Mammary microvascular endothelial cell (primary cell): Measurements from ENCODE around the gene OR52N2. TPM values are rescaled to one million over a fixed set of nuclear protein-coding genes. Genes with fewer than 3 reads are reported as not detected.

Source experiments
- total RNA-seq: library from RNA; depleted of rRNA; stranded (reverse); fragments of >200 nt; gene quantifications from 2 replicates; pipeline ENCODE4 v1.2.3, GENCODE V29; 2015

The OR52N2 gene
- total RNA-seq = not detected in 2 replicates

DNA sequence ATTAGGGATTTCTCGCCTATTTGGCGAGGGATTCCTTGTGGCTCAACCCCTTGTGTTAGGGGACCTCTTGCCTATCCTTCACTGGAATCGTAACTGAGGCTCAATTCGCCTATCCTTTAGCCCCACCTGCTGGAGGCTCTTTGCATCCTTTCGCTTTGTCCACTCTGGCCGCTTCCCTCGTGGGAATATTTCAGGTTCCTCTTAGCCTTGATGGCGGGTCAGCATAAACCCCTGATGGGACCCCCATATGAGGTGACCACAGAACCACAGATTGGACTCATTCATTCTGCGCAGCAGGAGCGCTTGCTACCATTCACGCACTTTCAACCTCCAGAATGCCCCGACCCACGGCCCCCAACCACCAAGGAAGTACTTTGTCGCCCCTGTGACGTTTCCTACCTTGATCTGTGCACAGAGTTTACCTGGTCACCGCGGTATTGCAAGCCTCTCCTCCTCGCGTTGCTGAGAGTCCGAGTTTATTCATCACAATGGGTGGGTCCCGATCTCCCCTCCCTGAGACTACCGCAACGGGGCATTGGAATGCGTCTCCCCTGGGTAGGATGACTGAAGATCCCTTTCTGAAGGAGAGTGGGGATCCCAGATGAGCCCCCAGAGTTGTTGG is at the start of gene OR52N2:
TSS of gene OR52N2 (plus strand) at position 425 of the 622 bp plus-strand sequence. CDS start 11,412 bp downstream, outside the sequence.

DNA sequence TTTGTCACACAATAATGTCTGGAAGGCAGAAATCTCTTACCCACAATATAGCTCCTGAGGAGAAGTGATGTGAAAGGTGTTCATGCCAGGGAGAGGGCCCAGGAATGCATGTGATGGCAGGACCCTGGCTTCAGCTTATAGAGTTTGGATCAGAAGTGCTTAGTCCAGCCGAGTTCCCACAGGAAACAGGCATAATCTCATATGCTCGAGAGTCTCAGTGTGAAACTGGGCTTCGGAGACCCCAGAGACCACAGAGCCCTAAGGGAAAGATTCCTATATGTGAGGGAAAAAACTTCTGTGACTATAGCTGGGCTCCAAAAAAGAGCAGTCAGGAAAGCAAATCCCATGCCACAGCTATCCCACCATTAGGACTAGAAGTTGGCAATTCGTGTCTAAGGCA is 25.5 kb upstream of the OR52N2 start, which contains the start of gene OR52N5:
TSS of gene OR52N5 (minus strand) at position 101 of the 400 bp plus-strand sequence. CDS start 4,721 bp downstream, outside the sequence.

GRCh38 chr11:5791165-5791564 is 17.6 kb upstream of the OR52N2 start, which contains the start of gene OR52N1:
Gene OR52N1, minus strand, starts transcription at chr11:5791265. Its CDS starts 2,449 bp downstream, at chr11:5788816.

GRCh38 chr11:5841797-5842196 is 33.1 kb downstream of the OR52N2 start, which contains the start of gene OR52E6:
Gene OR52E6, minus strand, starts transcription at chr11:5841897. Its CDS starts 0 bp downstream, at chr11:5841897.

GRCh38 chr11:5857590-5857989 is 48.9 kb downstream of the OR52N2 start, which contains the start of gene OR52E8:
Gene OR52E8, minus strand, starts transcription at chr11:5857690. Its CDS starts 0 bp downstream, at chr11:5857690.

Other genes with a start within 250 kb of the OR52N2 start
- gene OR52B6, start 228.0 kb upstream of the OR52N2 start, total RNA-seq = not detected in 2 replicates
- gene TRIM6, start 212.3 kb upstream of the OR52N2 start, total RNA-seq = 4.7 and 6.6 TPM in 2 replicates
- gene TRIM34, start 183.9 kb upstream of the OR52N2 start, total RNA-seq = 10.8 and 14.0 TPM in 2 replicates
- gene TRIM5, start 123.8 kb upstream of the OR52N2 start, total RNA-seq = 43.7 and 44.8 TPM in 2 replicates
- gene TRIM22, start 119.1 kb upstream of the OR52N2 start, total RNA-seq = 135 and 147 TPM in 2 replicates
- gene OR56B1, start 72.5 kb upstream of the OR52N2 start, total RNA-seq = not detected in 2 replicates
- gene OR52N4, start 54.7 kb upstream of the OR52N2 start, total RNA-seq = not detected in 2 replicates
- not detected in 2 replicates for gene OR52N5, start 25.6 kb upstream of the OR52N2 start, total RNA-seq
- gene OR52N1, start 17.7 kb upstream of the OR52N2 start, total RNA-seq = not detected in 2 replicates
- not detected in 2 replicates for gene OR52E6, start 33.0 kb downstream of the OR52N2 start, total RNA-seq
- not detected in 2 replicates for gene OR52E8, start 48.8 kb downstream of the OR52N2 start, total RNA-seq
- not detected in 2 replicates for gene OR52E4, start 71.7 kb downstream of the OR52N2 start, total RNA-seq
- not detected in 2 replicates for gene OR52E5, start 84.3 kb downstream of the OR52N2 start, total RNA-seq
- not detected in 2 replicates for gene OR56A3, start 133.3 kb downstream of the OR52N2 start, total RNA-seq
- gene OR56A5, start 159.6 kb downstream of the OR52N2 start, total RNA-seq = not detected in 2 replicates
- gene OR52L1, start 178.1 kb downstream of the OR52N2 start, total RNA-seq = not detected in 2 replicates
- not detected in 2 replicates for gene OR56A4, start 198.0 kb downstream of the OR52N2 start, total RNA-seq
- gene OR56A1, start 221.8 kb downstream of the OR52N2 start, total RNA-seq = not detected in 2 replicates